ENCODE measurements around the gene FMNL2. TPM values are rescaled to one million over a fixed set of nuclear protein-coding genes. Genes with fewer than 3 reads are reported as not detected.
A peak's percentile ranks its signal among the peaks of the same experiment; 100 is the strongest.

The FMNL2 gene
- total RNA-seq, 1 donor = 24.2 TPM

DNA sequence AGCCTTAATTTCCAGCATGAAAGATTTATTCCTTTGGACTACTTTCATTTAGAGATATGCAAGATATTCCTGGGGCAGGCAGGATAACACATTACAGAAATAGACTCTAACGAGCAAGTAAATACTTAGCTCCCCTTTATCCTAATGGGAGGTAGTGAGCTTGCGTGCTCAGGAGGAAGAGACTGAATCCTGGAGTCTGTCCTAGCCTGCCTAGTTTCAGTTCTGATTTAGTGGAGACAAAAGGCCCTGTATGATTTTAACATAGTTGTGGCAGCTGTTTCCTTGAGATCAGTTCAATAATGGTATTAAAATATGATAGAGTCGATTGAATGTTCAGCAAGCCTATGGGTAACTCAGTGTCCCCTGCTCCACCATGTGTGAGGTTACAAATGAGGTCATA lies 109.5 kb downstream of the FMNL2 start:
- Histone ChIP-seq H3K79me2 (ENCODE audit: insufficient read depth, low read length) (peaks cover 62% of the 10 kb centered on the region), H3K4me2 (ENCODE audit: insufficient read depth, low read length) (no peak overlapping the region), H3K9me3 (ENCODE audit: low read depth, low read length) (no peaks in the 10 kb centered on the region), H3K27ac (ENCODE audit: low read depth, low read length) (no peak overlapping the region), H3K4me3 (ENCODE audit: insufficient read depth, low read length) (no peak overlapping the region), H3K36me3 (ENCODE audit: insufficient read depth, low read length) (no peaks in the 10 kb centered on the region), H3K27me3 (ENCODE audit: insufficient read depth, low read length) (no peaks in the 10 kb centered on the region), H4K20me1 (ENCODE audit: insufficient read depth, low read length) (peaks cover 4% of the 10 kb centered on the region), H3K4me1 (ENCODE audit: insufficient read depth, low read length) (peaks cover 24% of the 10 kb centered on the region), H2AFZ (ENCODE audit: low read length) (no peak overlapping the region)
- TF ChIP-seq, protein P1, sequence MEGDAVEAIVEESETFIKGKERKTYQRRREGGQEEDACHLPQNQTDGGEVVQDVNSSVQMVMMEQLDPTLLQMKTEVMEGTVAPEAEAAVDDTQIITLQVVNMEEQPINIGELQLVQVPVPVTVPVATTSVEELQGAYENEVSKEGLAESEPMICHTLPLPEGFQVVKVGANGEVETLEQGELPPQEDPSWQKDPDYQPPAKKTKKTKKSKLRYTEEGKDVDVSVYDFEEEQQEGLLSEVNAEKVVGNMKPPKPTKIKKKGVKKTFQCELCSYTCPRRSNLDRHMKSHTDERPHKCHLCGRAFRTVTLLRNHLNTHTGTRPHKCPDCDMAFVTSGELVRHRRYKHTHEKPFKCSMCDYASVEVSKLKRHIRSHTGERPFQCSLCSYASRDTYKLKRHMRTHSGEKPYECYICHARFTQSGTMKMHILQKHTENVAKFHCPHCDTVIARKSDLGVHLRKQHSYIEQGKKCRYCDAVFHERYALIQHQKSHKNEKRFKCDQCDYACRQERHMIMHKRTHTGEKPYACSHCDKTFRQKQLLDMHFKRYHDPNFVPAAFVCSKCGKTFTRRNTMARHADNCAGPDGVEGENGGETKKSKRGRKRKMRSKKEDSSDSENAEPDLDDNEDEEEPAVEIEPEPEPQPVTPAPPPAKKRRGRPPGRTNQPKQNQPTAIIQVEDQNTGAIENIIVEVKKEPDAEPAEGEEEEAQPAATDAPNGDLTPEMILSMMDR (IDR thresholded peaks at IDR 0.05; ENCODE audit: extremely low read depth, low read depth, low read length) = no peak
- DNase-seq (ENCODE audit: insufficient read length, low spot score, missing footprints) = no peak

DNA sequence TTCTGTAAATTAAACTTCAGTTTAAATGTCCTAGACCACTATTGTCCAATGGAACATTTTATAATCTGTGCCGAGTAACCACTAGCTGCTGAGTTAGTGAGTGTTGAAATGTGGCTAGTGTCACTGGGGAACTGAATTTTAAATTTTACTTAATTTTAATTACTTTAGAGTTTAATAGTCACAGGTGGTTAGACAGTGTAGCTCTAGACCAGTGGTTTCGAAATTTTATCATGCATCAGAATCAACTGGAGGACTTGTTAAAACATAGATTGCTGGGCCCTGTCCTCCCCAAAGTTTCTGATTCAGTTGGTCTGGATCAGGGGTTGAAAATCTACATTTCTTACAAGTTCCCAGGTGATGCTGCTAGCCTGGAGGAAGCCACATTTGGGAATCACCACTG lies 110.4 kb downstream of the FMNL2 start:
- peak overlapping the region; percentile 71 for H3K27ac ChIP-seq (ENCODE audit: low read depth, low read length)

DNA sequence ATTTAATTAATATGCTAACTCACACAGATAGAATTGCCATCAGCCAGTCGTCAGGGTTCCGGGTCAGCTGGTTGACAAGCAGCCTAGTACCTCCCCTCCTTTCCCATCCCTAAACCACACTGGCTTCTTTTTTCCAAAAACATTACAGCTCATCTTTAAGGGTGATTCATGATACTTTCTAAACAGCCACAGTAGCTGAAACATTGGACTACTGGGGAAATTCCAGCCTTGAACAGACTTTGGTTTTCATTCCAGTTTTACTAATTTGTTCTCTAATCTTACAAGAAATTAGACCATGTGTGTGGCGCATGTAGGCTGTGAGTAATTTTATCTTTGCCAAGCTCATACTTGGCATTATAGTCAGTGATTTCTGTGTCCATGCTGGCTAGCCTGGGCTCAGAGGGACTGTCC lies 110.8 kb downstream of the FMNL2 start:
- H2AFZ ChIP-seq (ENCODE audit: low read length) = no peak overlapping the region
- peak; percentile 61 for DNase-seq (ENCODE audit: insufficient read length, low spot score, missing footprints)
- H3K4me3 ChIP-seq (ENCODE audit: insufficient read depth, low read length) = no peak overlapping the region
- peaks cover 4% of the 10 kb centered on the region for H4K20me1 ChIP-seq (ENCODE audit: insufficient read depth, low read length)
- no peaks in the 10 kb centered on the region for H3K9me3 ChIP-seq (ENCODE audit: low read depth, low read length)
- H3K27me3 ChIP-seq (ENCODE audit: insufficient read depth, low read length) = no peaks in the 10 kb centered on the region
- TF ChIP-seq, protein P1 (IDR thresholded peaks at IDR 0.05; ENCODE audit: extremely low read depth, low read depth, low read length) = no peak
- H3K36me3 ChIP-seq (ENCODE audit: insufficient read depth, low read length) = no peaks in the 10 kb centered on the region
- peaks cover 58% of the 10 kb centered on the region for H3K79me2 ChIP-seq (ENCODE audit: insufficient read depth, low read length)
- H3K4me2 ChIP-seq (ENCODE audit: insufficient read depth, low read length) = peak overlapping the region; percentile 53
- peak overlapping the region; percentile 71 for H3K27ac ChIP-seq (ENCODE audit: low read depth, low read length)
- H3K4me1 ChIP-seq (ENCODE audit: insufficient read depth, low read length) = peaks cover 24% of the 10 kb centered on the region

More for the DNA sequence above, 110.4 kb downstream of the FMNL2 start:
- TF ChIP-seq, protein P1 (IDR thresholded peaks at IDR 0.05; ENCODE audit: extremely low read depth, low read depth, low read length) = no peak
- Histone ChIP-seq H4K20me1 (ENCODE audit: insufficient read depth, low read length) (peaks cover 4% of the 10 kb centered on the region), H3K4me3 (ENCODE audit: insufficient read depth, low read length) (no peak overlapping the region), H3K4me2 (ENCODE audit: insufficient read depth, low read length) (peak overlapping the region; percentile 53), H3K9me3 (ENCODE audit: low read depth, low read length) (no peaks in the 10 kb centered on the region), H3K27me3 (ENCODE audit: insufficient read depth, low read length) (no peaks in the 10 kb centered on the region), H3K4me1 (ENCODE audit: insufficient read depth, low read length) (peaks cover 24% of the 10 kb centered on the region), H3K36me3 (ENCODE audit: insufficient read depth, low read length) (no peaks in the 10 kb centered on the region), H3K79me2 (ENCODE audit: insufficient read depth, low read length) (peaks cover 56% of the 10 kb centered on the region), H2AFZ (ENCODE audit: low read length) (no peak overlapping the region)
- DNase-seq (ENCODE audit: insufficient read length, low spot score, missing footprints) = no peak

DNA sequence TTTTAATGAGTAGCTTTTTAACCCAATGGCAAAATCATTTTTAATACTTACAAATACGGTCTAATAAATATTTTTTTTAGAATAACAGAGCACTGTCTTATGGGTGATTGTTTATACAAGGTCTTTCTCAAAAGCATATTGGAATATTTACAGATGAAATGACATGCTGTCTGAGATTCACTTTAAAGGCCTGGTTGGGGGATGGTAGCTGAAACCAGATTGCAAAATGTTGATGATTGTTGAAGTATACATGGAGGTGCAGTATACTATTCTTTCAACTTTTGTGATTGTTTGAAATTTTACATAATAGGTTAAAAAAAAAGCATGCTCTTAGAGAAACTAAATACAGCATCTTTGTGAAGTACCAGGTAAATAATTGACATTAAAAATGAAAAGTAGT lies 111.2 kb downstream of the FMNL2 start:
- Histone ChIP-seq H3K4me3 (ENCODE audit: insufficient read depth, low read length) (no peak overlapping the region), H3K4me2 (ENCODE audit: insufficient read depth, low read length) (peak overlapping the region; percentile 53), H3K9me3 (ENCODE audit: low read depth, low read length) (no peaks in the 10 kb centered on the region), H4K20me1 (ENCODE audit: insufficient read depth, low read length) (peaks cover 4% of the 10 kb centered on the region), H3K4me1 (ENCODE audit: insufficient read depth, low read length) (peaks cover 24% of the 10 kb centered on the region), H3K79me2 (ENCODE audit: insufficient read depth, low read length) (peaks cover 55% of the 10 kb centered on the region), H2AFZ (ENCODE audit: low read length) (no peak overlapping the region), H3K36me3 (ENCODE audit: insufficient read depth, low read length) (no peaks in the 10 kb centered on the region), H3K27ac (ENCODE audit: low read depth, low read length) (peak overlapping the region; percentile 71), H3K27me3 (ENCODE audit: insufficient read depth, low read length) (no peaks in the 10 kb centered on the region)
- no peak for DNase-seq (ENCODE audit: insufficient read length, low spot score, missing footprints)
- TF ChIP-seq, protein P1 (IDR thresholded peaks at IDR 0.05; ENCODE audit: extremely low read depth, low read depth, low read length) = no peak

All from osteoblast (primary cell).